ENCODE results near the gene KRT72.

DNA sequence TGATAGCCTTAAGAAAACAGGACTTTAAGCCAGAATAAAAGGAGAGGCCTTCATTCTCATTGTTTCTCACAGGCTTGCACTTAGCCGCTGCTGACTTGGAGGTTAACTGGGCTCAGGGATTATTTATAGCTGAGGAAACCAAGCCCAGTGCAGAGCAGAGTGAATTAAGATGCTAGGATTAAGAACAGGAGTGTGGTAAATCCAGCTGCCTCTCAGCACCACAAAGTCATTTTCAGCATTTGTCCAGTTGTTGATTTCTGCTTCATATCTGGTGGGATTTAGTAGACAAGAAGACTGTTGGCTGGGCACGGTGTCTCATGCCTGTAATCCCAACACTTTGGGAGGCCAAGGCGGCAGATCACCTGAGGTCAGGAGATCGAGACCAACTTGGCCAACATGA, 31.4 kb upstream of the KRT72 start:
- TF ChIP-seq, protein P1, sequence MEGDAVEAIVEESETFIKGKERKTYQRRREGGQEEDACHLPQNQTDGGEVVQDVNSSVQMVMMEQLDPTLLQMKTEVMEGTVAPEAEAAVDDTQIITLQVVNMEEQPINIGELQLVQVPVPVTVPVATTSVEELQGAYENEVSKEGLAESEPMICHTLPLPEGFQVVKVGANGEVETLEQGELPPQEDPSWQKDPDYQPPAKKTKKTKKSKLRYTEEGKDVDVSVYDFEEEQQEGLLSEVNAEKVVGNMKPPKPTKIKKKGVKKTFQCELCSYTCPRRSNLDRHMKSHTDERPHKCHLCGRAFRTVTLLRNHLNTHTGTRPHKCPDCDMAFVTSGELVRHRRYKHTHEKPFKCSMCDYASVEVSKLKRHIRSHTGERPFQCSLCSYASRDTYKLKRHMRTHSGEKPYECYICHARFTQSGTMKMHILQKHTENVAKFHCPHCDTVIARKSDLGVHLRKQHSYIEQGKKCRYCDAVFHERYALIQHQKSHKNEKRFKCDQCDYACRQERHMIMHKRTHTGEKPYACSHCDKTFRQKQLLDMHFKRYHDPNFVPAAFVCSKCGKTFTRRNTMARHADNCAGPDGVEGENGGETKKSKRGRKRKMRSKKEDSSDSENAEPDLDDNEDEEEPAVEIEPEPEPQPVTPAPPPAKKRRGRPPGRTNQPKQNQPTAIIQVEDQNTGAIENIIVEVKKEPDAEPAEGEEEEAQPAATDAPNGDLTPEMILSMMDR (IDR thresholded peaks at IDR 0.05; ENCODE audit: extremely low read depth in 1 of 2, insufficient read depth in 1 of 2, low read depth in 1 of 2, low read length in 2 of 2): no peak
- no peak for TF ChIP-seq POLR2A (IDR thresholded peaks at IDR 0.05; ENCODE audit: low read depth, low read length)
- TF ChIP-seq, protein P2, sequence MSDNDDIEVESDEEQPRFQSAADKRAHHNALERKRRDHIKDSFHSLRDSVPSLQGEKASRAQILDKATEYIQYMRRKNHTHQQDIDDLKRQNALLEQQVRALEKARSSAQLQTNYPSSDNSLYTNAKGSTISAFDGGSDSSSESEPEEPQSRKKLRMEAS (IDR thresholded peaks at IDR 0.05; ENCODE audit: insufficient read depth, insufficient read length): no peak
- no peak for TF ChIP-seq POLR2AphosphoS5 (IDR thresholded peaks at IDR 0.05; ENCODE audit: insufficient read depth, low read depth, low read length)
- TF ChIP-seq MYC (IDR thresholded peaks at IDR 0.05; ENCODE audit: low read depth, low read length): no peak
- no peak for TF ChIP-seq EZH2 (IDR thresholded peaks at IDR 0.05; ENCODE audit: borderline replicate concordance, low read depth, low read length, severe bottlenecking)
- no peak for TF ChIP-seq FOS (IDR thresholded peaks at IDR 0.05; ENCODE audit: borderline replicate concordance, insufficient read depth, low read length)
